Measurements from ENCODE around the gene PPP2R1B.

The PPP2R1B gene

GRCh38 chr11:111715142-111715816, 50.9 kb downstream of the PPP2R1B start:
- no peak overlapping the region for H3K27ac ChIP-seq (replicated peaks)
- TF ChIP-seq, protein P1, sequence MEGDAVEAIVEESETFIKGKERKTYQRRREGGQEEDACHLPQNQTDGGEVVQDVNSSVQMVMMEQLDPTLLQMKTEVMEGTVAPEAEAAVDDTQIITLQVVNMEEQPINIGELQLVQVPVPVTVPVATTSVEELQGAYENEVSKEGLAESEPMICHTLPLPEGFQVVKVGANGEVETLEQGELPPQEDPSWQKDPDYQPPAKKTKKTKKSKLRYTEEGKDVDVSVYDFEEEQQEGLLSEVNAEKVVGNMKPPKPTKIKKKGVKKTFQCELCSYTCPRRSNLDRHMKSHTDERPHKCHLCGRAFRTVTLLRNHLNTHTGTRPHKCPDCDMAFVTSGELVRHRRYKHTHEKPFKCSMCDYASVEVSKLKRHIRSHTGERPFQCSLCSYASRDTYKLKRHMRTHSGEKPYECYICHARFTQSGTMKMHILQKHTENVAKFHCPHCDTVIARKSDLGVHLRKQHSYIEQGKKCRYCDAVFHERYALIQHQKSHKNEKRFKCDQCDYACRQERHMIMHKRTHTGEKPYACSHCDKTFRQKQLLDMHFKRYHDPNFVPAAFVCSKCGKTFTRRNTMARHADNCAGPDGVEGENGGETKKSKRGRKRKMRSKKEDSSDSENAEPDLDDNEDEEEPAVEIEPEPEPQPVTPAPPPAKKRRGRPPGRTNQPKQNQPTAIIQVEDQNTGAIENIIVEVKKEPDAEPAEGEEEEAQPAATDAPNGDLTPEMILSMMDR (IDR thresholded peaks at IDR 0.05; ENCODE audit: insufficient read depth, low read length): no peak
- no peak for TF ChIP-seq POLR2AphosphoS5 (IDR thresholded peaks at IDR 0.05; ENCODE audit: low read depth)
- no peak for TF ChIP-seq GABPA (IDR thresholded peaks at IDR 0.05; ENCODE audit: low read depth)
- no peak for TF ChIP-seq SPI1 (IDR thresholded peaks at IDR 0.05; ENCODE audit: borderline replicate concordance, low read depth)
- TF ChIP-seq REST (IDR thresholded peaks at IDR 0.05; ENCODE audit: insufficient replicate concordance, low read depth): no peak
- DNase-seq (ENCODE audit: low read depth in 1 of 2, low spot score in 1 of 2): no peak

DNA sequence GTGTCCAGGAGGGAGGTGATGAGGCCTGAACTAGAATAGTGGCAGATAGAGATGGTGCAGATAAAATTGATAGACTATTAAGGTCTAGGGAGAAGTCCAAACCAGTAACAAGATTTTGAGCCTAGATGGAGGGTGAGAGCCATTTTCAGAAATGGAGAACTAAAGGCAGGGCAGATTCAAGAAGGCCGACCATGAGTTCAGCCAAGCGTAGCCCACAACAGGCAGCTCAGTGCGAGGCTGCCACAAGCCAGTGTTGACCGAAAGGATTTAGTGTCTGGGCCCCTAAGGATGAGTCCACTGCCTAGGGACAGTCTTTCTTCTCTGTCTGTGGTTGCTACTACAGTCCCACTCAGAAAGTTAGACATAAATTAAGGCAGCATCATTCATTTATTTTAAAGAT, 51.7 kb downstream of the PPP2R1B start:
- H3K27ac ChIP-seq (replicated peaks): no peak overlapping the region
- DNase-seq (ENCODE audit: low read depth in 1 of 2, low spot score in 1 of 2): no peak
- no peak overlapping the region for H3K4me3 ChIP-seq (replicated peaks; ENCODE audit: insufficient read depth, low read length)
- no peaks in the 10 kb centered on the region for H3K27me3 ChIP-seq (ENCODE audit: insufficient read depth, poor library complexity, severe bottlenecking)
- TF ChIP-seq POLR2AphosphoS5 (IDR thresholded peaks at IDR 0.05; ENCODE audit: low read depth) (no peak), SPI1 (IDR thresholded peaks at IDR 0.05; ENCODE audit: borderline replicate concordance, low read depth) (no peak), GABPA (IDR thresholded peaks at IDR 0.05; ENCODE audit: low read depth) (no peak)

More at GRCh38 chr11:111715142-111715816, 50.9 kb downstream of the PPP2R1B start:
- H3K27me3 ChIP-seq (ENCODE audit: insufficient read depth, poor library complexity, severe bottlenecking): no peaks in the 10 kb centered on the region
- H3K4me3 ChIP-seq (replicated peaks; ENCODE audit: insufficient read depth, low read length): no peak overlapping the region

- Histone ChIP-seq H3K27me3 (ENCODE audit: insufficient read depth, poor library complexity, severe bottlenecking) (no peaks in the 10 kb centered on the region), H3K27ac (replicated peaks) (no peak overlapping the region), H3K4me3 (replicated peaks; ENCODE audit: insufficient read depth, low read length) (no peak overlapping the region)
- TF ChIP-seq, protein P1 (IDR thresholded peaks at IDR 0.05; ENCODE audit: insufficient read depth, low read length): no peak
- TF ChIP-seq GABPA (IDR thresholded peaks at IDR 0.05; ENCODE audit: low read depth): no peak
- no peak for DNase-seq (ENCODE audit: low read depth in 1 of 2, low spot score in 1 of 2)
Observed at GRCh38 chr11:111707691-111708067, 58.5 kb downstream of the PPP2R1B start.

- no peak for DNase-seq (ENCODE audit: low read depth in 1 of 2, low spot score in 1 of 2)
- TF ChIP-seq, protein P1 (IDR thresholded peaks at IDR 0.05; ENCODE audit: insufficient read depth, low read length): no peak
- TF ChIP-seq SPI1 (IDR thresholded peaks at IDR 0.05; ENCODE audit: borderline replicate concordance, low read depth): no peak
- TF ChIP-seq REST (IDR thresholded peaks at IDR 0.05; ENCODE audit: insufficient replicate concordance, low read depth): no peak
- H3K27ac ChIP-seq (replicated peaks): no peak overlapping the region
- H3K4me3 ChIP-seq (replicated peaks; ENCODE audit: insufficient read depth, low read length): no peak overlapping the region
- no peaks in the 10 kb centered on the region for H3K27me3 ChIP-seq (ENCODE audit: insufficient read depth, poor library complexity, severe bottlenecking)
Observed at GRCh38 chr11:111707039-111707690, 59.0 kb downstream of the PPP2R1B start.

All from HL-60 (cell line).